Tibial nerve (tissue), 3 donors: Measurements from ENCODE around the gene SPINK8.

Experiments used
- CTCF ChIP-seq, 5 experiments: fragments of 200-600 bp in 3 of 5; fragments of 450-650 bp in 2 of 5; sonication (generic) in 3 of 5; IDR thresholded peaks; one replicate each; pipeline ENCODE4 v1.5.1; 2016 to 2019; ENCODE audit warnings: antibody characterized with exemption in 5 of 5, mild to moderate bottlenecking in 3 of 5, moderate library complexity in 2 of 5
- POLR2A ChIP-seq, 2 donors: fragments of 450-650 bp; IDR thresholded peaks; one replicate each; pipeline ENCODE4 v1.6.1; 2017; ENCODE audit warnings: antibody characterized with exemption in 2 of 2, mild to moderate bottlenecking in 2 of 2, moderate library complexity in 2 of 2

GRCh38 chr3:48318713-48319468, 14.6 kb downstream of the SPINK8 start:
- TF ChIP-seq CTCF (IDR thresholded peaks at IDR 0.05) (no peak), POLR2A (IDR thresholded peaks at IDR 0.05) (no peak)
